HG03064 (cell line): ENCODE data around the gene FAM217A.

Experiments
- ATAC-seq: cut with Tn5 transposase; IDR thresholded peaks from one replicate; pipeline ENCODE4 v1.9.1; 2021; ENCODE audit warnings: low read depth; ENCODE audit not compliant: unreplicated experiment

FAM217A gene

DNA sequence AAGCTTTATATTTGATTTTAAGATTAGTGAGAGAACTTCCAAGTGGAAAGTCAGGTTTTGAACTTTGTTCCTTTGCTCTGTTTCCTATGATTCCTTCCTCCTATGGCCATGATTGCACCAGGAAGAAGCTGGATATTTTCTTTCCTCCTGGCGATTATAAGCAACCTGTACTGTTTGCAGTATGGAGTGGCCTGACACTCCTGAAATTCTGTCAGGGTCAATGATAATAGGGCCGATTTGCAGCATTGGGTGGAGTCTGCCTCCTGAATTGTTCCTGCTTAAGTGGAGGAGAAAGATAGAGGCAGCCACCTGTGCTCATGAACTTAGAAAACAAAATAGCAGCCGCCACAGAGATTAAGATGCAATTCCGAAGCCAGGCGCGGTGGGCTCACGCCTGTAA, 9.8 kb upstream of the FAM217A start:
- ATAC-seq: no peak

DNA sequence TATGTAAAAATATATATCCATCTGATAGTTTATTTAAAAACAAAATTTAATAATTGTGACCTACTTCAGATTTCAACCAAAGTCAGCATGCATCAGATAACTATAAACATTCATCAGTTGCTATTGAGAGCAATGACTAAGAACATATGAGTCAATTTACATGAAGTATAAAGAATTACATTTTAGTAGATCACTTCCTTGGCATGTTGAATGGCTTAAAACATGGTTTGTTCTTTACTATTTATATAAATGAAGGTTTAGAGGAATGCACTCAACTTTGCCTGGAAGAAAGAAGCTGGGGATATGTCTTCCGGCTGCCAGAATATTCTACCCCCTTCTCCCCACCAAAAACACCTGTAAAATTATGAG, 6.4 kb upstream of the FAM217A start:
- no peak for ATAC-seq

DNA sequence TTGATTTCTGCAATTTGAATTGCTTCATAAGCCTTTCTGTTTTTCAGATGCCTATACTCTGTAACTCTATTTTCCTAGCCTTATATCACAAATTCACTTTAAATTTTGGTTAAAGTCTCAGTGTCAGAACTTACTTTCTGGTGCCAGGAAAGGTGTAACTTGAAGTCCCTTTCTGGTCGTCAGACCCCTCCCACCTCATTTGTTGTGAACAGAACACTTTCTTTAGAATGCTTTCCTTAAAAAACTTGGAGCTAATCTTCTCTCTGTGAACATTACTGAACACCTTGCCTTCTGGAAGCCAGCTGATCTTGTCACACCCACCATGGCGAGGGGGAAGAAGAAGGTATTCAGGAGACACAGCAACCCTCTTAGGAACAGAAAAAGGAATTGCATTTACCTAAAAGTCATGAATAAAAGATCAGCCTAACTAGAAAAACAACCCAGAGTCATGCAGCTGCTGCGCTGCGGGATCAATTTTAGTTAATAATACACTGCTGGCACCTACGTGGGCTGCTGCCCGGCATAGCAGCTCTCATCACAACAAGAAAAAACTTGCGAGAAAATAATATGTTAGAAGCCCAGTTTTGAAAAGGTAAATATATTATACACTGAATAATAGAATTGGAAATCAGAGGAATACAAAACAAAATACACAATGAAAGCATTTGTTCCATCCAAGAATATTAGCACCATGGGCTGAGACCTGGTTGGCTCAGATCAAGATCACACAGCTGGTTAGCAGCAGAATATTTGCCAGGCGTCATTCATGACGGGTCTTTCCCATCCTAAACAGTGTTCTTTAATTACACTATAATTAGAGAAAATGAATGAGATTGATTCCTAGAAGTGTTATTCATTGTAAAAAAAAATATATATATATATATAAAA, 5.8 kb upstream of the FAM217A start:
- no peak for ATAC-seq

DNA sequence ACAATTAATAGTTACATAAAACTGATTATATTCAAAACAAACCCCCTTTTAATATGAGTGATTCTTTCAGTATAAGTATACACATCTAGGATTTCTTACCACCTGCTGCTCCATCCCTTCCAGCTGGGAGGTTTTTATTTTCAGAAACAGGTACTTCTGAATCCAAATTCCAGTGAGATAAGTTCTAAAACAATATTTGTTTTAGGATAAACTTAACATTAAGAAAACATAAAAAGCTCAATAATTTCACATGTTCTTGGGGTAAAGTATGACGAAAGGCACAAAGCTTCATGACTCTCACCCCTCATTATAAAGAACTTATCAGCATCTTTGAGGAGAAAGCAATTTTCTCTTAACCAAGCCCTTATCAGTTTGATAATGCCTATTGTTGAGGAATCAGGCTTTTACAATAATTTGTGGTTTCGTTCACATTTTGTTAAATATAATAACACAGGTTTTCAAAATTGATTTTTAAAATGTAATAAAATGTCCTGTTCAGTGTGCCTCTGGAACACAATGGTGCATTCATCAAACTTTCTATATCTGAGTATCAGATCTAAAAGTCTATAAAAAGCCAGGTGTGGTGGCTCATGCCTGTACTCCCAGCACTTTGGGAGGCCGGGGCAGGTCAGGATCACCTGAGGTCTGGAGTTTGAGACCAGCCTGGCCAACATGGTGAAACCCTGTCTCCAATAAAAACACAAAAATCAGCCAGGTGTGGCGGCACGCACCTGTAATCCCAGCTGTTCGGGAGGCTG, 4.3 kb downstream of the FAM217A start:
- no peak for ATAC-seq

- no peak for ATAC-seq
Measured at GRCh38 chr6:4071330-4071729, 7.6 kb downstream of the FAM217A start.

- no peak for ATAC-seq
Measured at GRCh38 chr6:4069199-4069598, 9.7 kb downstream of the FAM217A start.

DNA sequence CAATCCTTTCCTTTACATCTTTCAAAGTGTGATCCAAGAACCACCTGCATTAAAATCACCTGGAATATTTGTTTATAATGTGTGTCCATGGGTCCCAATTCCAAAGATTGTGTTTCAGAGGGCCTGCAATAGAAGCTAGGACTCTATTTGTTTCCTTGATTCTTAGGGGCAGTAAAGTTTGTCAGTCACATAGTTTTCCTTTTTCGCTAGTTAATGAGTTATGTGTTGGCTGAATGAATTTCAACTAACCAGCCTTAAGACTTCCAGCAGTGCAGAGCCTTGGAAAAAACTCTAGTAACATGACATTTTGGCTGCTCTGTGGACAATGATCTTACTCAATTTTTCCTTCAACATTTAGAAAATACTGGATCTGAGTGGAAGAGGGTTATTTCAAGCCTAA, 11.3 kb downstream of the FAM217A start:
- no peak for ATAC-seq

DNA sequence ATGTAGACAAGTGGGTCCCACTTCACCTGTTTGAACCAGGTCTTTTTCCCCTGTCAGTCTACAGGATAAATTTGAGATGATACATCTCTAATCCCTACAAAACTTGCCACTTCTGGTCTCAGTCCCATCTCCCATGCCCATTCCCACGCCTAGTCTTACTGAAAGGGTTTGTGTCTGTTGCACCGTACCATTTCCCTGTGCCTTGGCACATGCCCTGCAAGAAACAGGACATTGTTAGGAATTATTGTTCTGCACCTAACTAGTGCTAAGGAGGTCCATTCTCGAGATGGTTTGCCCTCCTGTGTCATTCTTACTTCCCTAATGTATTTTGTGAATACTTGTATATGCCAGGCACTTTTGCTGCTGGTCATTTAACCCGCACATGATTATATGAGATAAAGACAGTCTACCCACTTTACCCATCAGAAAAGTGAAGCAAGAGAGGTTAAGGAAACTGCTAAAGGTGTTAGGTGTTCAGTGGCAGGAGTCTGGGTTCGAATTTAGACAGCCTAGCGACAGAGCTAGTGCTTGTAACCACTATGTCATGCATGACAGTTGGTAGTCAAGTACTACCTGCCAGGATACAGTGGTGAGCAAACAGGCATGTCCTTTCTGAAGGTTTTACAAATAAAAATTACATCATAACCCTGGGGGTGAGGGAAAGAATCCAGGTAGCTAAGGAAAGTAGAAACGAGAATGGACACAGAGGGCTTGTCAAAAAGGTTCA, 12.7 kb downstream of the FAM217A start:
- no peak for ATAC-seq

DNA sequence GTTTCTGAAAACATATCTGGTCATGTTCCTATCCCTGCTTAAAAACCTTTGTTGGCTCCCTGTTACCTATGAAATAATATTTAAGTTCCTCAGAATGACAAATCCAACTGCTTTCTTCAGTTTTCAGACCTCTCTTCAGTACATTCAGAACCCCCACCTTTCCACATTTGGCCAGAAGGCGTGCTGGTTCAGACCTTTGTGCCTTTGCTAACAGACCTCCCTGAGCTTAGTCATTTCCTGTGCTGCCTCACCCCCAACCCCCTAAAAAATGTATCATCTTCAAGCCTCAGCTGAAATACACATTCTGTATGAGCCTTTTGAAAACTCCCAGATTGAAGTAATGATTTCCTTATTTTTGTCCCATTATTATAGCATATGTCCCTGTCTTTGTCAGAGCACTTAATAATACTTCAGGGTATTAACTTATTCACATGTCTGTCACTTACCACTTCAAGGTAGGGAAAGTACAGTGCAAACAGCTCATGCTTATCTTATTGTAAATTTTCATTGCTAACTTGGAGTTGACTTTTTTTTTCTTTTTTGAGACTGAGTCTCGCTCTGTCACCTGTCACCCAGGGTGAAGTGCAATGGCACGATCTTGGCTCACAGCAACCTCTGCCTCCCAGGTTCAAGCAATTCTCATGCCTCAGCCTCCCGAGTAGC, 19.7 kb downstream of the FAM217A start:
- ATAC-seq: no peak

- ATAC-seq: no peak
Measured at GRCh38 chr6:4057036-4057435, 21.9 kb downstream of the FAM217A start.

DNA sequence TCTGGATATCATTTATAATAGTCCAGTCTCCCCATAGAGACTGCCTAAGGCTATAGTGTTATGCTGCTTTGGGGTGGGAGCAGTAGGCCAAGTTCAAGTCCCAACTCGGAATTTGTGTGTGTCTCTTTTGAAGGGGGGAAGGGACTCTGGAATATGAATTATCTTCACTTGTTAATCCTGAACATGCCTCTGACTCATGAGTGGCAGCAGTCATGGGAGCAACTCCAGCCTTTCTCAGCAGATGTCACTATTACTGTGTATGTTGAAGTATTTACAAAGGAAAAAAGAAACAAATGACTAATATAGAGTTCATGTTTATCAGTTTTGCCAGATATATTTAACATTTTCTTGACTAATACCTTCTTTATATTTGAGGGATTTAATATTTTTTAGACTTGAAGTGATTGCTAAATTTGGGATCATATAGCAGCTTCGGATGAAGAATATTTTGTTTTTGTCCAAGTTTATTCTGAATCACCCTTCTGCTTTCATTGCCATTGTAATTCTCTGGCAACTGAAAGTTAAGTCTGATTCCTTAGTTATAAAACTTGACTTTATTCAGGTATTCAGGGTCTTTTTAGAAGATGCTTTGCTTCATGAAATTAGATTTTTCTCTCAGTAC, 23.4 kb downstream of the FAM217A start:
- no peak for ATAC-seq

DNA sequence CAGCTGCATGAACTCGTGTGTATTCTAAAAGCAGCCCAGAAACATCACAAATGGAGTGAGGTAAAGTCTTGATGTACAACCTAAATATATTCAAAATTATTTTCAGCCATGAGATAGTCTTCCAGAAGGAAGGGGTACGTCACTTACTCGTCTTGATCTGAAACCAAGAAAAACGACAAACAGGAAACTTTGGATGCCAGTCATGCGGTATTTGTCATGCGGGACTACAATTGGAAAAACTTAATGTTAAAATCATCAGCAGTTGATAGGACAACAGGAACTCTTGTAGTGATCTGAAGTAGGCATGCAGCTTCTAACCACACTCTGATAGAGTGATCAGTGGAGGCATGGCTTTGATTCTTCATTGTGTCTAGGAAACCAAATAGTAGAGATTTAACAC, 29.7 kb downstream of the FAM217A start:
- ATAC-seq: no peak

DNA sequence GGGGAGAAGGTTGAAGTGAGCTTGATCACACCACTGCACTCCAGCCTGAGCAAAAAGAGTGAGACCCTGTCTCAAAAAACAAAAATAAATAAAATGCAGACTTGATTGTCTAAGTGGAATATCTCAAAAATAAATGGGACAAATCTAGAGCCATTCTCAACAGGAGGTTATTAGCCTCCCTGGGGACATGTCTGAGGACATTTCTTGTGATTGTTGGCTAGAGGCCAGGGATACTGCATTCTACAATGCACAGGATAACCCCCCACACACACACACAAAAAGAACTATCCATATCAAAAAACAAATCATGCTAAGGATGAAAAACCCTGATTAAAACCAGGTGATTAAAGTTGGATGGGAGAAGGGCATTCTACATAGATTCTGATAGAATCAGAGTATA, 37.5 kb downstream of the FAM217A start:
- no peak for ATAC-seq

- ATAC-seq: no peak
Measured at GRCh38 chr6:4039348-4039747, 39.6 kb downstream of the FAM217A start.

GRCh38 chr6:4036581-4036980, 42.4 kb downstream of the FAM217A start:
- ATAC-seq: no peak

DNA sequence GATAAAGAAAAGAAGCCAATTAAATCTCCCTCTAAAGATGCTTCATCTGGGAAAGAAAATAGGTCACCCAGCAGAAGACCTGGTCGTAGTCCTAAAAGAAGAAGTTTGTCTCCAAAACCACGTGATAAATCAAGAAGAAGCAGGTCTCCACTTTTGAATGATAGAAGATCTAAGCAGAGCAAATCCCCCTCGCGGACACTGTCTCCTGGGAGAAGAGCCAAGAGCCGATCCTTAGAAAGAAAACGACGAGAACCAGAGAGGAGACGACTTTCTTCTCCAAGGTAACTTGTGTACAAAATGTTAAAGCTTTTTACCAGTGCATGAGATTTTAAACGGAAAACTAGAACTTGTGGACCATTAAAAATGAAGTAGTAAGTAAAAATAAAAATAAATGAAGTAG, 46.5 kb downstream of the FAM217A start:
- ATAC-seq: no peak

- no peak for ATAC-seq
Measured at GRCh38 chr6:4031442-4031841, 47.5 kb downstream of the FAM217A start.

DNA sequence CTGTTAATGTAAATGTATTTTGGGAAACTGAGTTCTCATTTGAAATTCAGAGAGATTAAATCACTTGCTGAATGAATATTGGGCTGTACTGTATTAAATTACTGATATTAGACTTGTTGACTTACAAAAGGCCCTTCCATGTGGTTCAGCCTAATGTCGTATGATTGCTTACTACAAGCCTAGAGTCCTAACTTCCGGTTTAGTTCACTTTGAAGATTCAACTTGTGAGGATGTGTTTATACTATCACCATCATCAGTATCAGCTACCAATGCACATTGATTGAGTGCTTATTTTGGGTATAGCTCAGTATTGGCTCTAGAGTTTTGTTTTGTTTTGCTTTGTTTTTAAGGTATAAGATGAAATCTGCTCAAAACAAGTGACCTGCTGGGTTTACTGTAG, 48.3 kb downstream of the FAM217A start:
- no peak for ATAC-seq

DNA sequence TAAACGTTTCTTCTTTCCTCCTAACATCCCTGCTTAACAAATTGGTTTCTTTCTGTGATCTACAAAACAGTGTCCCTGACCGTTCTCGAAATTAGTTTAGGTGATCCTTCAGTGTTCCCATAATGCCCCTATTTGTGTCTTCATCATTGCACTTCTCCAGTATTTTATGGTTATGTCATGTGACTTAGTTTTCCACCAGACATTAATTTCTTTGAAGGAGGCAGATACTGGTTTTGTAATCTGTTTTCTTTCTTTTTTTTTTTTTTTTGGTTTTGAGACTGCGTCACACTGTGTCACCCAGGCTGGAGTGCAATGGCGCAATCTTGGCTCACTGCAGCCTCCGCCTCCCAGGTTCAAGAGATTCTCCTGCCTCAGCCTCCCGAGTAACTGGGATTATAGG, 49.2 kb downstream of the FAM217A start:
- ATAC-seq: no peak

DNA sequence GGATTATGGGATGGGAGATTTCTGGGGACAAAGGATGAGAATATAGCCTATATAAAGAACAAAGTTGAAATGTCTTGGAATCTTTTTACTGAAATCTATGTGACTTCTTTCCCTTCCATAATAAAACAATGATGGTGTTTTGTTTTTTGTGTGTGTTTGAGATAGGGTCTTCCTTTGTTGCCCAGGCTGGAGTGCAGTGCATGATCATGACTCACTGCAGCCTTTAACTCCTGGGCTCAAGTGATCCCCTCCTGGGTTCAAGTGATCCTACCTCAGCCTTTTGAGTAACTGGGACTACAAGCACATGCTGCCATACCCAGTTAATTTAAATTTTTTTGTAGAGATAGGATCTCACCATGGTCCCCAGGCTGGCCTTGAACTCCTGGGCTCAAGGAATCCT, 50.9 kb downstream of the FAM217A start:
- no peak for ATAC-seq
